A549 (cell line): ENCODE measurements around the gene SENP7. TPM values are rescaled to one million over a fixed set of nuclear protein-coding genes. Genes with fewer than 3 reads are reported as not detected.

Source experiments
- ATAC-seq, 2 experiments: fragments of 200-7000 bp in 1 of 2; fragments of >200 bp in 1 of 2; cut with Nextera tagmentation in 1 of 2; cut with Tn5 transposase in 1 of 2; 3 replicates each; pipeline versions ENCODE4 v1.8.0 to v1.9.1; 2018 to 2020; ENCODE audit warnings: mild to moderate bottlenecking in 1 of 2, moderate library complexity in 1 of 2
- CTCF ChIA-PET: fragments of 300-600 bp; sonication (Branson Sonifier 250); formaldehyde crosslinking; extraction: SDS; loops from one replicate; lab custom pipeline; 2021; ENCODE audit warnings: antibody characterized with exemption, inconsistent platforms; lab: Yijun Ruan, JAX
- POLR2A ChIA-PET: fragments of 350-600 bp; formaldehyde crosslinking; extraction: SDS; loops from one replicate; lab custom pipeline; 2021; ENCODE audit warnings: antibody characterized with exemption, inconsistent platforms; lab: Yijun Ruan, JAX
- DNase-seq, 2 experiments: peaks; one replicate each; pipeline versions ENCODE4 v3.0.0 to v3.0.0-alpha.2; 2011 to 2016; ENCODE audit warnings: low read depth in 1 of 2, low spot score in 1 of 2
- FAIRE-seq: peaks from 2 replicates; lab custom pipeline; 2011; peaks lifted over from hg19 to GRCh38; lab: Jason Lieb, UNC
- H3K27ac ChIP-seq, 2 experiments: fragments of >200 bp; sonication (Bioruptor Twin); formaldehyde crosslinking; 3 replicates each; pipeline ENCODE4 v1.5.1; 2016 to 2017
- H3K4me1 ChIP-seq: fragments of >200 bp; sonication (Bioruptor Twin); formaldehyde crosslinking; 3 replicates; pipeline ENCODE4 v1.6.1; 2016
- H3K4me2 ChIP-seq: fragments of >200 bp; sonication (Bioruptor Twin); formaldehyde crosslinking; 3 replicates; pipeline ENCODE4 v1.6.1; 2016
- H3K4me3 ChIP-seq: fragments of >200 bp; sonication (Bioruptor Twin); formaldehyde crosslinking; 3 replicates; pipeline ENCODE4 v1.5.1; 2016
- H3K9me3 ChIP-seq: fragments of >200 bp; sonication (Bioruptor Twin); formaldehyde crosslinking; 3 replicates; pipeline ENCODE4 v1.6.1; 2016
- BHLHE40 ChIP-seq: IDR thresholded peaks from 2 replicates; pipeline ENCODE4 v1.6.1; 2012; ENCODE audit warnings: low read depth, low read length, inconsistent platforms
- CBX2 ChIP-seq: fragments of 200-600 bp; sonication (generic); IDR thresholded peaks from 2 replicates; pipeline ENCODE4 v1.6.1; 2016; ENCODE audit warnings: low read depth, mild to moderate bottlenecking, borderline replicate concordance
- CEBPB ChIP-seq, 2 experiments: fragments of >200 bp in 1 of 2; sonication (Bioruptor Twin) in 1 of 2; formaldehyde crosslinking in 1 of 2; IDR thresholded peaks; 2 replicates each; pipeline ENCODE4 v1.6.1; 2012 to 2016
- CHD4 ChIP-seq: fragments of 200-600 bp; sonication (generic); IDR thresholded peaks from 2 replicates; pipeline ENCODE4 v1.6.1; 2016; ENCODE audit warnings: antibody characterized with exemption, mild to moderate bottlenecking, borderline replicate concordance
- EHF ChIP-seq: fragments of 250-450 bp; sonication (Bioruptor Pico); IDR thresholded peaks from 2 replicates; pipeline ENCODE4 v1.5.0; 2020; ENCODE audit warnings: mild to moderate bottlenecking
- FOSB ChIP-seq: fragments of 250-450 bp; sonication (Bioruptor Pico); IDR thresholded peaks from 2 replicates; pipeline ENCODE4 v1.5.0; 2020; ENCODE audit warnings: mild to moderate bottlenecking, moderate library complexity
- FOSL2 ChIP-seq, 2 experiments: fragments of 450-650 bp in 1 of 2; fragments of >200 bp in 1 of 2; sonication (Bioruptor Twin) in 1 of 2; formaldehyde crosslinking; IDR thresholded peaks; 2 replicates each; pipeline versions ENCODE4 v1.5.0 to v1.6.1; 2016 to 2020; ENCODE audit warnings: mild to moderate bottlenecking in 1 of 2, moderate library complexity in 1 of 2
- GATA3 ChIP-seq: IDR thresholded peaks from 2 replicates; pipeline ENCODE4 v1.6.1; 2012; ENCODE audit warnings: borderline replicate concordance
- HDAC2 ChIP-seq: fragments of 200-600 bp; sonication (generic); IDR thresholded peaks from 2 replicates; pipeline ENCODE4 v1.6.1; 2016
- HMGXB4 ChIP-seq: fragments of 250-450 bp; sonication (Bioruptor Pico); IDR thresholded peaks from 2 replicates; pipeline ENCODE4 v1.5.0; 2021; ENCODE audit warnings: mild to moderate bottlenecking, moderate library complexity, borderline replicate concordance
- HOXA7 ChIP-seq: fragments of 250-450 bp; sonication (Bioruptor Pico); IDR thresholded peaks from 2 replicates; pipeline ENCODE4 v1.5.0; 2020; ENCODE audit warnings: mild to moderate bottlenecking, moderate library complexity
- JUNB ChIP-seq: fragments of >200 bp; sonication (Bioruptor Twin); formaldehyde crosslinking; IDR thresholded peaks from 2 replicates; pipeline ENCODE4 v1.6.1; 2016
- MAFK ChIP-seq: fragments of 450-650 bp; IDR thresholded peaks from 2 replicates; pipeline ENCODE4 v1.6.1; 2014; ENCODE audit not compliant: partially characterized antibody
- MAX ChIP-seq: IDR thresholded peaks from 2 replicates; pipeline ENCODE4 v1.6.1; 2012
- NPAS2 ChIP-seq: fragments of 250-450 bp; sonication (Bioruptor Pico); IDR thresholded peaks from 2 replicates; pipeline ENCODE4 v1.8.0; 2022; ENCODE audit warnings: mild to moderate bottlenecking, moderate library complexity, borderline replicate concordance
- POLR2A ChIP-seq: IDR thresholded peaks from 2 replicates; pipeline ENCODE4 v1.6.1; 2012; ENCODE audit warnings: mild to moderate bottlenecking, low read length
- RCOR1 ChIP-seq: fragments of 150-350 bp; IDR thresholded peaks from 2 replicates; pipeline ENCODE4 v1.6.1; 2014; ENCODE audit warnings: antibody characterized with exemption, low read length, low read depth
- SMC3 ChIP-seq: fragments of >200 bp; sonication (Bioruptor Twin); formaldehyde crosslinking; IDR thresholded peaks from 3 replicates; pipeline ENCODE4 v1.6.1; 2018; ENCODE audit warnings: inconsistent platforms
- ZFP36 ChIP-seq: fragments of 450-650 bp; IDR thresholded peaks from 2 replicates; pipeline ENCODE4 v1.6.1; 2014; ENCODE audit warnings: borderline replicate concordance; ENCODE audit not compliant: partially characterized antibody
- WGBS: methylation state at CpG from one replicate; pipeline ENCODE4 v1.1.6; 2017; ENCODE audit errors: missing lambda C conversion rate; 5-methylcytosine and 5-hydroxymethylcytosine counted together
- polyA plus RNA-seq, 4 experiments: library from polyadenylated mRNA; depleted of rRNA in 3 of 4; stranded (reverse); fragments of >200 nt; fragmentation: RNase III in 1 of 4; extraction: RNeasy Plus Mini Kit Qiagen cat#74134 plus additional on column Dnase treatment in 1 of 4; gene quantifications; 2 replicates in 3 of 4; 3 replicates in 1 of 4; pipeline ENCODE4 v1.2.3, GENCODE V29; 2011 to 2017
- TF ChIP-seq, protein P1 (sequence below): fragments of 450-650 bp; IDR thresholded peaks from 2 replicates; pipeline ENCODE4 v1.6.1; 2014; ENCODE audit warnings: antibody characterized with exemption
- TF ChIP-seq, protein P2 (sequence below): fragments of >200 bp; sonication (Bioruptor Twin); formaldehyde crosslinking; IDR thresholded peaks from 2 replicates; pipeline ENCODE4 v1.6.1; 2016
- TF ChIP-seq, protein P3 (sequence below): fragments of 250-450 bp; sonication (Bioruptor Pico); IDR thresholded peaks from 2 replicates; pipeline ENCODE4 v1.5.0; 2020; ENCODE audit warnings: low read depth, mild to moderate bottlenecking, moderate library complexity

Gene SENP7
- polyA plus RNA-seq, 2 of the 4 experiments (the other 2 are of a cell fraction): 3.1 to 10.3 TPM

- no peak overlapping the region for H3K4me2 ChIP-seq
- ATAC-seq (no peak), FAIRE-seq (no peak), DNase-seq (no peak)
- POLR2A ChIA-PET: no interaction called here
- H3K4me3 ChIP-seq: no peak overlapping the region
- no peaks in the 10 kb centered on the region for H3K9me3 ChIP-seq
- CTCF ChIA-PET: interaction anchor here (1.9 kb wide), 1 partner anchor 11 kb away, joined by 4 read pairs; no protein-coding TSS in a partner anchor
- TF ChIP-seq BHLHE40: no peak
- TF ChIP-seq POLR2A: no peak
- no peak for TF ChIP-seq ZFP36
- TF ChIP-seq HMGXB4 (CRISPR knock-in tag): no peak
- H3K27ac ChIP-seq: no peak overlapping the region
- H3K4me1 ChIP-seq: no peaks in the 10 kb centered on the region
Observed at GRCh38 chr3:101375586-101375985, 137.4 kb downstream of the SENP7 start.

DNA sequence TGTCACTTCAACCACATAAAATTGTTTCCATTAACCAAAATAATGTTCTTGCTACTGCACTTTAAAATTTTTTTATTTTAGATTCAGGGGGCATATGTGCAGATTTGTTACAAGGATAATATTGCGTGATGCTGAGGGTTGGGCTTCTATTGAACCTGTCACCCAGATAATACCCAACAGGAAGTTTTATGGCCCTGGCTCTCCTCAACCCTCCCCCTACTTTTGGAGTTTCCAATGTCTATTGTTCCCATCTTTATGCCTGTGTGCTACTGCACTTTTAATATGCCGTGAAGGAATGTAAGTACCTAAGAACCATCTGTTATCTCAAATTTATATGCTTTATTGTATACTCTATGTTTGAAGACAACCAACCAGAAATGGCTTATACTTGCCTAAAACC lies 150.6 kb downstream of the SENP7 start:
- Histone ChIP-seq H3K9me3 (peaks cover 15% of the 10 kb centered on the region), H3K4me2 (no peak overlapping the region), H3K27ac (no peak overlapping the region), H3K4me1 (no peaks in the 10 kb centered on the region), H3K4me3 (no peak overlapping the region)
- FAIRE-seq: no peak
- WGBS: 93% methylated on average over 2 of the region's 2 CpGs
- ChIA-PET CTCF (no interaction called here), POLR2A (no interaction called here)
- no peak for DNase-seq
- TF ChIP-seq HDAC2: no peak
- TF ChIP-seq FOSB (CRISPR knock-in tag): no peak
- TF ChIP-seq, protein P1, sequence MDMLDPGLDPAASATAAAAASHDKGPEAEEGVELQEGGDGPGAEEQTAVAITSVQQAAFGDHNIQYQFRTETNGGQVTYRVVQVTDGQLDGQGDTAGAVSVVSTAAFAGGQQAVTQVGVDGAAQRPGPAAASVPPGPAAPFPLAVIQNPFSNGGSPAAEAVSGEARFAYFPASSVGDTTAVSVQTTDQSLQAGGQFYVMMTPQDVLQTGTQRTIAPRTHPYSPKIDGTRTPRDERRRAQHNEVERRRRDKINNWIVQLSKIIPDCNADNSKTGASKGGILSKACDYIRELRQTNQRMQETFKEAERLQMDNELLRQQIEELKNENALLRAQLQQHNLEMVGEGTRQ: no peak
- TF ChIP-seq FOSL2 (IDR thresholded peaks at IDR 0.05): no peak
- TF ChIP-seq FOSL2 (CRISPR knock-in tag; IDR thresholded peaks at IDR 0.05): no peak
- ATAC-seq: no peak

- no peak overlapping the region for H3K4me2 ChIP-seq
- ChIA-PET CTCF (no interaction called here), POLR2A (no interaction called here)
- 0 out of 3 replicates have a peak, but pooled peaks cover 5% of the 10 kb centered on the region for H3K9me3 ChIP-seq
- FAIRE-seq (no peak), ATAC-seq (no peak), DNase-seq (no peak)
- WGBS: 81% methylated on average over 1 of the region's 1 CpG
- H3K4me3 ChIP-seq: no peak overlapping the region
- no peaks in the 10 kb centered on the region for H3K4me1 ChIP-seq
- no peak overlapping the region for H3K27ac ChIP-seq
- TF ChIP-seq, protein P2, sequence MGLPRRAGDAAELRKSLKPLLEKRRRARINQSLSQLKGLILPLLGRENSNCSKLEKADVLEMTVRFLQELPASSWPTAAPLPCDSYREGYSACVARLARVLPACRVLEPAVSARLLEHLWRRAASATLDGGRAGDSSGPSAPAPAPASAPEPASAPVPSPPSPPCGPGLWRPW: no peak
- peak; percentile 92 for TF ChIP-seq MAFK
Observed at GRCh38 chr3:101351829-101352228, 161.2 kb downstream of the SENP7 start.

DNA sequence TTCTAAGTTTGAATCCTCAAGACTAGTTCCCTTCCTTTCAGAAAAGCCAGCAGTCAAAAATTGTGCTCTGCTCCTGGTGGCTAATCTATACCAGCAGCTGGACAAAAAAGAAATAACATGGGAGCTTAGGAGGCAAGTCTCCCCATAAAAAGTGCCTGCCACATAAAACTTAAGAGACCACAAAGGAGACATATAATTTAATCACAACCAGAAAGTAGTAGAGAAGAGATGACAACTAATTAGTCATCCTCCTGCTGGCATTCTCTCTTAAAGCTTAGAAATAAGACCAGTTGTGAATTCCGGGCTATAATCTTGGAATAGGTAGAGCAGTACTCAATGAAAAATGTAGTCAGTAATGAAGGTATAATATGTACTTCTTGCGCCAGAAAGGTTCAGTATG lies 172.4 kb downstream of the SENP7 start:
- Histone ChIP-seq H3K4me3 (no peak overlapping the region), H3K4me1 (no peaks in the 10 kb centered on the region), H3K4me2 (no peak overlapping the region), H3K9me3 (no peaks in the 10 kb centered on the region), H3K27ac (no peak overlapping the region)
- ATAC-seq: no peak
- POLR2A ChIA-PET: no interaction called here
- no peak for TF ChIP-seq CBX2
- TF ChIP-seq FOSL2 (IDR thresholded peaks at IDR 0.05): no peak
- no peak for TF ChIP-seq FOSL2 (CRISPR knock-in tag; IDR thresholded peaks at IDR 0.05)
- no peak for TF ChIP-seq CHD4
- TF ChIP-seq, protein P2: no peak
- no peak for DNase-seq
- CTCF ChIA-PET: interaction anchor here (1.3 kb wide), 1 partner anchor 15 kb away, joined by 4 read pairs; no protein-coding TSS in a partner anchor
- no peak for FAIRE-seq
- WGBS: 57% methylated on average over 2 of the region's 2 CpGs

GRCh38 chr3:101333883-101334282 lies 179.1 kb downstream of the SENP7 start:
- WGBS: 79% methylated on average over 7 of the region's 7 CpGs
- Histone ChIP-seq H3K4me1 (no peaks in the 10 kb centered on the region), H3K27ac (no peak overlapping the region), H3K4me2 (no peak overlapping the region), H3K4me3 (no peak overlapping the region), H3K9me3 (no peaks in the 10 kb centered on the region)
- no peak for FAIRE-seq
- POLR2A ChIA-PET: no interaction called here
- DNase-seq: no peak
- CTCF ChIA-PET: no interaction called here
- ATAC-seq: no peak
- TF ChIP-seq SMC3 (no peak), JUNB (no peak), CEBPB (IDR thresholded peaks at IDR 0.05) (no peak), NPAS2 (no peak), HOXA7 (CRISPR knock-in tag) (no peak), EHF (CRISPR knock-in tag) (no peak), HMGXB4 (CRISPR knock-in tag) (no peak), GATA3 (no peak), RCOR1 (no peak), POLR2A (no peak), MAX (no peak)
- TF ChIP-seq, protein P3, sequence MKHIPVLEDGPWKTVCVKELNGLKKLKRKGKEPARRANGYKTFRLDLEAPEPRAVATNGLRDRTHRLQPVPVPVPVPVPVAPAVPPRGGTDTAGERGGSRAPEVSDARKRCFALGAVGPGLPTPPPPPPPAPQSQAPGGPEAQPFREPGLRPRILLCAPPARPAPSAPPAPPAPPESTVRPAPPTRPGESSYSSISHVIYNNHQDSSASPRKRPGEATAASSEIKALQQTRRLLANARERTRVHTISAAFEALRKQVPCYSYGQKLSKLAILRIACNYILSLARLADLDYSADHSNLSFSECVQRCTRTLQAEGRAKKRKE: no peak
